ENCODE measurements around the gene ZNF213.

ZNF213 gene

GRCh38 chr16:3119286-3119685 lies 15.5 kb upstream of the ZNF213 start:
- WGBS, 2 experiments (ENCODE audit: insufficient coverage in 2 of 2) = 94 to 97% methylated on average over 33 of the region's 33 CpGs
- Histone ChIP-seq H3K27ac (ENCODE audit: low read depth, low read length, severe bottlenecking) (no peak overlapping the region), H3K4me3 (ENCODE audit: extremely low read depth, insufficient read depth, low read length, poor library complexity, severe bottlenecking) (no peak overlapping the region), H3K36me3 (ENCODE audit: control insufficient read depth, insufficient read depth, low read length) (peaks cover 59% of the 10 kb centered on the region), H3K9me3 (ENCODE audit: control insufficient read depth, low read length) (no peaks in the 10 kb centered on the region), H3K4me1 (ENCODE audit: control insufficient read depth, insufficient read depth, low read length, poor library complexity, severe bottlenecking) (no peaks in the 10 kb centered on the region)

GRCh38 chr16:3119701-3120408 lies 15.0 kb upstream of the ZNF213 start:
- no peaks in the 10 kb centered on the region for H3K4me1 ChIP-seq (ENCODE audit: control insufficient read depth, insufficient read depth, low read length, poor library complexity, severe bottlenecking)
- whole genome bisulfite sequencing, 2 experiments (ENCODE audit: insufficient coverage in 2 of 2) = 96 to 98% methylated on average over 52 to 53 of the region's 57 CpGs
- no peak overlapping the region for H3K4me3 ChIP-seq (ENCODE audit: extremely low read depth, insufficient read depth, low read length, poor library complexity, severe bottlenecking)
- H3K27ac ChIP-seq (ENCODE audit: low read depth, low read length, severe bottlenecking) = no peak overlapping the region
- H3K9me3 ChIP-seq (ENCODE audit: control insufficient read depth, low read length) = no peaks in the 10 kb centered on the region
- peaks cover 58% of the 10 kb centered on the region for H3K36me3 ChIP-seq (ENCODE audit: control insufficient read depth, insufficient read depth, low read length)

GRCh38 chr16:3120435-3120834 lies 14.4 kb upstream of the ZNF213 start:
- peaks cover 52% of the 10 kb centered on the region for H3K36me3 ChIP-seq (ENCODE audit: control insufficient read depth, insufficient read depth, low read length)
- no peak overlapping the region for H3K27ac ChIP-seq (ENCODE audit: low read depth, low read length, severe bottlenecking)
- H3K4me3 ChIP-seq (ENCODE audit: extremely low read depth, insufficient read depth, low read length, poor library complexity, severe bottlenecking) = no peak overlapping the region
- WGBS, 2 experiments (ENCODE audit: insufficient coverage in 2 of 2) = 94 to 97% methylated on average over 16 of the region's 16 CpGs
- no peaks in the 10 kb centered on the region for H3K4me1 ChIP-seq (ENCODE audit: control insufficient read depth, insufficient read depth, low read length, poor library complexity, severe bottlenecking)
- H3K9me3 ChIP-seq (ENCODE audit: control insufficient read depth, low read length) = no peaks in the 10 kb centered on the region

GRCh38 chr16:3121851-3122467 lies 12.9 kb upstream of the ZNF213 start:
- Histone ChIP-seq H3K9me3 (ENCODE audit: control insufficient read depth, low read length) (no peaks in the 10 kb centered on the region), H3K4me1 (ENCODE audit: control insufficient read depth, insufficient read depth, low read length, poor library complexity, severe bottlenecking) (no peaks in the 10 kb centered on the region), H3K36me3 (ENCODE audit: control insufficient read depth, insufficient read depth, low read length) (peaks cover 42% of the 10 kb centered on the region), H3K4me3 (ENCODE audit: extremely low read depth, insufficient read depth, low read length, poor library complexity, severe bottlenecking) (no peak overlapping the region), H3K27ac (ENCODE audit: low read depth, low read length, severe bottlenecking) (no peak overlapping the region)
- WGBS, 2 experiments (ENCODE audit: insufficient coverage in 2 of 2) = 93 to 94% methylated on average over 3 to 4 of the region's 7 CpGs

- peaks cover 42% of the 10 kb centered on the region for H3K36me3 ChIP-seq (ENCODE audit: control insufficient read depth, insufficient read depth, low read length)
- H3K27ac ChIP-seq (ENCODE audit: low read depth, low read length, severe bottlenecking) = no peak overlapping the region
- no peaks in the 10 kb centered on the region for H3K9me3 ChIP-seq (ENCODE audit: control insufficient read depth, low read length)
- H3K4me3 ChIP-seq (ENCODE audit: extremely low read depth, insufficient read depth, low read length, poor library complexity, severe bottlenecking) = no peak overlapping the region
- WGBS, 2 experiments (ENCODE audit: insufficient coverage in 2 of 2) = 86 to 90% methylated on average over 6 to 7 of the region's 8 CpGs
- H3K4me1 ChIP-seq (ENCODE audit: control insufficient read depth, insufficient read depth, low read length, poor library complexity, severe bottlenecking) = peaks cover 3% of the 10 kb centered on the region
Observed at GRCh38 chr16:3122926-3123570, 11.8 kb upstream of the ZNF213 start.

GRCh38 chr16:3123986-3124886 lies 10.6 kb upstream of the ZNF213 start:
- peaks cover 42% of the 10 kb centered on the region for H3K36me3 ChIP-seq (ENCODE audit: control insufficient read depth, insufficient read depth, low read length)
- 1% methylated on average over 67 to 72 of the region's 72 CpGs for WGBS, 2 experiments (ENCODE audit: insufficient coverage in 2 of 2)
- peaks cover 3% of the 10 kb centered on the region for H3K4me1 ChIP-seq (ENCODE audit: control insufficient read depth, insufficient read depth, low read length, poor library complexity, severe bottlenecking)
- H3K27ac ChIP-seq (ENCODE audit: low read depth, low read length, severe bottlenecking) = peak overlapping the region; percentile 74
- H3K4me3 ChIP-seq (ENCODE audit: extremely low read depth, insufficient read depth, low read length, poor library complexity, severe bottlenecking) = peak overlapping the region; percentile 58
- H3K9me3 ChIP-seq (ENCODE audit: control insufficient read depth, low read length) = no peaks in the 10 kb centered on the region

GRCh38 chr16:3127745-3128144 lies 7.1 kb upstream of the ZNF213 start:
- WGBS, 2 experiments (ENCODE audit: insufficient coverage in 2 of 2) = 80 to 94% methylated on average over 5 to 6 of the region's 6 CpGs
- H3K36me3 ChIP-seq (ENCODE audit: control insufficient read depth, insufficient read depth, low read length) = peaks cover 49% of the 10 kb centered on the region
- peaks cover 7% of the 10 kb centered on the region for H3K4me1 ChIP-seq (ENCODE audit: control insufficient read depth, insufficient read depth, low read length, poor library complexity, severe bottlenecking)
- H3K9me3 ChIP-seq (ENCODE audit: control insufficient read depth, low read length) = no peaks in the 10 kb centered on the region
- H3K4me3 ChIP-seq (ENCODE audit: extremely low read depth, insufficient read depth, low read length, poor library complexity, severe bottlenecking) = no peak overlapping the region
- H3K27ac ChIP-seq (ENCODE audit: low read depth, low read length, severe bottlenecking) = no peak overlapping the region

GRCh38 chr16:3129137-3130131 lies 5.4 kb upstream of the ZNF213 start:
- 57 to 65% methylated on average over 26 to 28 of the region's 28 CpGs for WGBS, 2 experiments (ENCODE audit: insufficient coverage in 2 of 2)
- Histone ChIP-seq H3K4me1 (ENCODE audit: control insufficient read depth, insufficient read depth, low read length, poor library complexity, severe bottlenecking) (peaks cover 7% of the 10 kb centered on the region), H3K27ac (ENCODE audit: low read depth, low read length, severe bottlenecking) (peak overlapping the region; percentile 49), H3K36me3 (ENCODE audit: control insufficient read depth, insufficient read depth, low read length) (peaks cover 54% of the 10 kb centered on the region), H3K4me3 (ENCODE audit: extremely low read depth, insufficient read depth, low read length, poor library complexity, severe bottlenecking) (no peak overlapping the region), H3K9me3 (ENCODE audit: control insufficient read depth, low read length) (no peaks in the 10 kb centered on the region)

GRCh38 chr16:3131755-3132377 lies 3.0 kb upstream of the ZNF213 start:
- 83 to 85% methylated on average over 11 to 12 of the region's 12 CpGs for WGBS, 2 experiments (ENCODE audit: insufficient coverage in 2 of 2)
- Histone ChIP-seq H3K9me3 (ENCODE audit: control insufficient read depth, low read length) (no peaks in the 10 kb centered on the region), H3K27ac (ENCODE audit: low read depth, low read length, severe bottlenecking) (no peak overlapping the region), H3K36me3 (ENCODE audit: control insufficient read depth, insufficient read depth, low read length) (peaks cover 54% of the 10 kb centered on the region), H3K4me3 (ENCODE audit: extremely low read depth, insufficient read depth, low read length, poor library complexity, severe bottlenecking) (no peak overlapping the region), H3K4me1 (ENCODE audit: control insufficient read depth, insufficient read depth, low read length, poor library complexity, severe bottlenecking) (peaks cover 14% of the 10 kb centered on the region)

All from mesodermal cell (in vitro differentiated cells).